ENCODE measurements around the gene KIF1B.
A peak's percentile ranks its signal among the peaks of the same experiment; 100 is the strongest.

The KIF1B gene

GRCh38 chr1:10430216-10431069, 220.1 kb downstream of the KIF1B start, which contains the start of gene CENPS:
Gene CENPS (plus strand): TSS chr1:10430433. CDS start chr1:10430518, 85 bp downstream.
- ATAC-seq: peak; percentile 85

More at GRCh38 chr1:10430216-10431069, 220.1 kb downstream of the KIF1B start, which contains the start of gene CENPS:
- DNase-seq: peak; percentile 95

All from stimulated activated naive CD8-positive, alpha-beta T cell treated with anti-CD3 and anti-CD28 coated beads, Interleukin-15, Interleukin-2, amounts not matched to agents 100 U/mL and 50 U/mL, for 24 hours (primary cell).